Stimulated activated CD8-positive, alpha-beta memory T cell treated with anti-CD3 and anti-CD28 coated beads, Interleukin-15, amount 100 ng/mL, for 4 hours (primary cell): ENCODE results near the gene HTR1A.

ENCODE experiments used
- DNase-seq, 2 donors: peaks; one replicate each; pipeline ENCODE4 v3.0.0-alpha.2; 2020; ENCODE audit warnings: low read depth in 2 of 2

The HTR1A gene

DNA sequence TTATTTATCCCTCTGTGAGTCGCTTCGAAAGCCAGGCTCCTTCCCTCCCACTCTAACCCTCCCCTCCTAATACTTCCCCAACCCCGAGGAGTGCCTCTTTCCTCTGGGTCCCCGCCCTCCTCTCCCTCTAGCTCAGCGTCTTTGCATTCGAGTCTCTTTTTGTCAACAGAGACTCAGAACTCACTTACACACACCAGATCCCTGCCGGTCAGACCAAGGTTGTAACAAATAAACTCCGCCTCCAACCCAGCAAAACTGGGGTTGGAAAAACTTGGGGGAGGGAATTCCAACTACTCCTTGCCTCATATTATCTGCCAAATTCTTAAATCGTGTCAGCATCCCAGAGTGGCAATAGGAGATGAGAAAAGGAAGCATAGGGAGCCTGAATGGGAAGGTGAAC, at the start of gene HTR1A:
Gene HTR1A (minus strand): TSS at position 167 of the 400 bp plus-strand sequence. CDS start 726 bp downstream, outside the sequence.
- no peak for DNase-seq

DNA sequence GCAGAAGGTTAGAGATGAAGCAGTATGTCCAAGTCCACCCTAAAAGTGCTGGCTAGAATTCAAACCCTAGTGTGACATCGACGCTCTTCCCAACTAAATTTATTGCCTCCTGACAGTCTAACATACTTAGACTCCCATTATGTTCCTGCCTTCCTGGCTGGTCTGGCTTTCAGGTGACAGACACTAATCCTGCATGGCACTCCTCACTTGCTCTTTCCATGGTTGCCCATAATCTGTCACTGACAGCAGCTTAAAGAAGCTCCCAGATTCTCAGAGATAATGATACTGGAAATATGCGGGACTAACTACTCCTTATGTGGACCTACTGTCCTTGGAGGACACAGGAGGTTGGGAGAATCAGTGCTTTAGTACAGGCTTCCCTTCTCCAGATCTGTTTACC, 41.7 kb upstream of the HTR1A start:
- no peak for DNase-seq

- no peak for DNase-seq
Measured at GRCh38 chr5:64000096-64000495, 37.9 kb upstream of the HTR1A start.

- no peak for DNase-seq
Measured at GRCh38 chr5:63987053-63987452, 24.8 kb upstream of the HTR1A start.

- DNase-seq, result no peak
Measured at GRCh38 chr5:63981864-63982263, 19.6 kb upstream of the HTR1A start.

GRCh38 chr5:63963926-63964325, 1.7 kb upstream of the HTR1A start:
- no peak for DNase-seq

- no peak for DNase-seq
Measured at GRCh38 chr5:63963080-63963735, 963 bp upstream of the HTR1A start.

DNA sequence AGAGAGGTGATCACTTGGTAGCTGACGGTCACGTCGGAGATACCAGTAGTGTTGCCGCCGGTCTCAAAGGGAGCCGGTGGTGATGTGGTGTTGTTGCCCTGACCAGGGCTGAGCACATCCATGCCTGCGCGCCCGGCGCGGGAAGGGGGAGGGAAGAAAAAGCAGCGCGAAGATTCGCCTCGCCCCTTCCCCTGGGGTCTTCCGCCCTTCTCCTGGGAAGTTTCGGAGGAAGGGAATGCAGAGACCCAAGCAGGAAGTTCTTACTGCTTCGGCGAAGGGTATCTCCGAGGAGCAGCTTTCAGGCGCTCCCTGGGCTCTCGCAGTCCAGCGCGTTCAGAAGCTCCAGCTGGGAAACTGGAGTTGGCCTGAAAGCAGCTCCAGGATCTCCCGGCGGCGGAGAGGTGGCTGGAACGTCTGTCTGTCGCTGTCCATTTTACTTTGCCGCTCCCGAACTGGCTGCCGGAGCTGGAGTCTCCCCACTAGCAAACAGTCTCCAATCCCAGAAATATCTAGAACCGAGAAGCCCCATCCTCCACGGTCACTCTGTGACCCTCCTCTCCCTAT, 565 bp downstream of the HTR1A start:
- no peak for DNase-seq

GRCh38 chr5:63961125-63961597, 1.1 kb downstream of the HTR1A start:
- DNase-seq, result no peak

GRCh38 chr5:63960646-63961045, 1.6 kb downstream of the HTR1A start:
- no peak for DNase-seq

GRCh38 chr5:63959177-63959982, 2.9 kb downstream of the HTR1A start:
- no peak for DNase-seq

GRCh38 chr5:63958654-63959053, 3.6 kb downstream of the HTR1A start:
- no peak for DNase-seq

DNA sequence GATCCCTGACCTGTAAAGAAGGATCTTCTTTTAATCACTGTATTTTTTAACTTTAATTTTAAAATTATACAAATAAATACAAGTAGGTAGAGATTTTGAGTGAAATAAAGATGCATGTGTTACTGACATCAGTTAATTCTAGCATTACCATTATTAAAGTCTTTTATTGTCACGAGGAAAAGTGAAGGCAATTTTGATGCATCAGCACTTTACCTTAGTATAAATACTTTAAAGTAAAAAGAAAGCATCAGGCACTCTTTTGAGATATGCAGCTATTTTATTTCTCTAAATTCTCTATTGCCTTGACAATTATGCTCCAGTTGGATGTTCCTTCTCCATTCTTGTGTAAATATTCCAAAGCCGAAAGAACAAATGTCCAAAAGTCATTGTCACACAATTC, 4.6 kb downstream of the HTR1A start:
- no peak for DNase-seq

DNA sequence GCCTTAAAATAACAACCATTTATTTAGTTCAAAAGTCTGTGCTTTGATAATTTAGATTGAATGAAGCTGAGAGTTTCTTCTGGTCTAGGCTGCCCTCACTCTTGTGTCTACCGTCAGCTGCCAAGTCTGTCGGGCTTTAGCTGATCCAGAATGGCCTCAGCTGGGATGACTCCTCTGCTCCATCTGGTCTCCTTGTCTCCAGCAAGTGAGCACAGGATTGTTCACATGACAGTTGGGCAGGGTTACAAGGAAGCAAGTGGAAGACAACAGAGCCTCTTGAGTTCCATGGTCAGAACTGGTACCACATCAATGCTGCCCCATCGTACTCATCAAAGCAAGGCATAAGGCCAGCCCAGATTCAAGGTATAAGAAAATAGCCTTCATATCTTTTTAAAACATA, 9.0 kb downstream of the HTR1A start:
- DNase-seq, result no peak

DNA sequence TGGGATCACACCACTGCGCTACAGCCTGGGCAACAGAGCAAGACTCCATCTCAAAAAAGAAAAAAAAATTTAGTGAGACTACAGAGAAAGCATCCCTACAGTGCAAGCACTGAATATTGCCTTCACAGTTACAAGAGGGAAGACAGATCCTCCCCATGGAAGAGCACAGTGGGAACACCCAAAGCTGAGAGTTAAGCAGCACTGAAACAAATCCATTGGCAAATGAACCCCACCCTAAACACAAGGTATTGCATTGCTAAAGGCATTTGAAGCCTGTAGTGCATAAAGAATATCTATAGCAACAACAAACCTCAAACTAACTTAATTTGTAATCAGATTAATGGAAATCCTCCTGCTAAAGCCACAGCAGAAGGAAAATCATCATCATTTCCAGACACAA, 27.1 kb downstream of the HTR1A start:
- no peak for DNase-seq

DNA sequence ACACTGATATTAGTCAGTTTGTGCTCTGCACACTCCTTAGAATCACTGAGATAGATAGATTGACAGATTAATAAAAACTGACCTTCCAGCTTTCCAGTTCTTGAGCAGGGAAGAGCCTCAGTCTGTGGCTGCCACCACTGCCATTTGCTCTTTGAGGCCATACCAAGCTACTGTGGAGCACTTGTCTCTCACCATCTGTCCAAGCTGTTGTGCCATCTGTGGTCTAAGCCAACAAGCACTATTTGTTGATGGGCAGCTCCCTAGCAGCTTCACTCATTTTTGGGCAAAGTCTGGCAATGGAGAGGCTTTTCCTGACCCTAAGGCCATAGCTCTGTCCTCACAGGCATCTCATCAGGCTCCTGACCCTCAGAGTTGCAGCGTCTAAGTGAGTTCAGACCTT, 30.4 kb downstream of the HTR1A start:
- DNase-seq, result no peak

DNA sequence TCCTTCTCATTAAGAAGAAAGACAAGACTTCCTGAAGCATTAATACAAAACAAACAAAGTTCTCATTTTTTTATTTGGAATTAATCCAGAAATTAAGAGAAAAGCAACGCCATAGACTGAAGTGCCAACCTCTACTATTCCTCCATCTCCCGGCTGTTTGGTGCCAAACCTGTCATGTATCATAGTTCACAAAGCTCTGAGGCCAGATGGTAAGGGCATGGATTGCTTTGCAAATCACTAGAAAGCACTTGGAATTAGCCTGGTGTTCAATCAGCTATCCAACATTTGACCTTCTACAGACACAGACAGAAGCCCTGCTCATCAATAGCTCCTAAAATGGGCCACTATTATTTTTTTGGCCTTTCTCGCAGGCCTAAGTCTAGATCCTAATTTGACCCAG, 33.8 kb downstream of the HTR1A start:
- no peak for DNase-seq

DNA sequence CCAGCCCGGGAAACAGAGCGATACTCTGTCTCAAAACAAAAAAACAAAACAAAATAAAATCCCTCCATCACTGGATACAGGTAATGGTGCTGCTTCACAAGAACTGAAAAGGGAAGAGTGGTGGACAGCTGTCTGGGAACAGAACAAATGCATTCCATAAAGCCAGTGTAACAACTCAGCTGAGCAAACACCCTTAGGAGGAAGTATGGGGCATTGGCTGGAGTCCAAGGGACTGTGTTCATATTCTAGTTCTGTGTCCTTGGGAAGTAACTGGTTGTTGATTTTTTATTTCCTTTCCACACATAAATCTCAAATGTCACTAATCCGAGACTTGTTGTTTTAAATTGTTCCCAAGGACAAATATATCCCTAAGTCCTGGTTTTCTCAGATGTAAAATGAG, 38.3 kb downstream of the HTR1A start:
- DNase-seq, result no peak

DNA sequence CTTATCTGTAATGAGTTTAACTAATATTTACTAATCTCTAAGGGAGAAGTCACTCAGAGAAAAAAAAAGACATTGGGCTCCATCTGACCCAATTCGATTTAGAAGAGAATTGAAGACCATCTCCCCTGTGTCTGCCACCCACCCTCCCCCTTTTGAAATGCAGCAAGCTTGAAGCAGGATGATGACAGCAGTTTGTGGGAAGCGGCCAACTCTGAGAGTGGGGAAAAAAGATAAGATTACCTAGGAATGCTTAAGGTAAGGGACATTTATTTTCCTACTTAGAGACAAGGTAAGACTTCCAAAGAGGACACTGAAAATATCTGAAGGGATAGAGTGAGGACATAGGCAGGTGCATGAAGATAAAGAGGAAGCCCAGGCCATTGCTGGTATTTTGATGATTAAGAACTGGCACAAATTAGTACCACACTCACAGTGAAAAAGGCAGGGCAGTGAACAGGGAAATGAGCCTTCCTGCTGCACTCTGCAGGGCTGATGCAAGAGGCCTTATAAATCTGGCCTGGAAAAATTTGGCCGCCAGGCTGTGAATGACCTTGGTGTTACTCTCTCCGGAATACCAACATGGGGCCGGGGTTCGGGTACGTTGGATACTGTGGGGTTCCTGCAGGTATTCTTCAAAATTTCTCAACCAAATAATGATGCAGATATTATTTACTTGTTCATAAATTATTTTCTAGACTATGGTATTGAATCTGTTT, 42.3 kb downstream of the HTR1A start:
- DNase-seq, result no peak

DNA sequence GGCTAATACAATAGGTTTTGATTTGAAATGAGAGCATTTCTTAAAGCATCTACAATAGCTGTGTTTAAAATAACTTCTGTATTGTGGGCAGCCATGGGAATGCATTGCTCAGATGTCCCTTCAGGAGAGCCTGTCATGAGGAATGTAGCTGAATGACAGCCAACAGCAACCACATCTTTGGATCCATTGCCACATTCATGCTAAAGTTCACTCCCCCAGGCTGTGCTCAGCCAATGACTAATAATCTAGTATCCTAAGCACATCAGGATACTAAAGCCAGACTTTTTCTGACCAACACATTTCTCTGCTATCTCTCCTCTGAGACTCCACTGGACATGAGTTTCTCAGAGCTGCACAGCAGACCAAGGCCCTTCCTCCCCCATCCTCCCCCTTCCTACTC, 45.5 kb downstream of the HTR1A start:
- DNase-seq, result no peak

GRCh38 chr5:63911871-63912270, 50.4 kb downstream of the HTR1A start:
- DNase-seq, result no peak
